Adrenal gland (tissue), 12 donors: ENCODE results near the gene CHRNA3. TPM values are rescaled to one million over a fixed set of nuclear protein-coding genes. Genes with fewer than 3 reads are reported as not detected.

Experiments
- DNase-seq, 7 donors: peaks; one replicate each; pipeline ENCODE4 v3.0.0-alpha.2; 2019 to 2020
- H3K27ac ChIP-seq, 5 donors: fragments of 200-600 bp; sonication (generic) in 4 of 5; 1 replicate in 3 of 5; 2 replicates in 2 of 5; pipeline versions ENCODE4 v1.5.1 to v1.8.0; 2016 to 2020; ENCODE audit warnings: mild to moderate bottlenecking in 1 of 5
- H3K27me3 ChIP-seq: fragments of 200-600 bp; 2 replicates; pipeline ENCODE4 v1.8.0; 2021
- H3K36me3 ChIP-seq, 2 donors: fragments of 200-600 bp; replicated peaks in 1 of 2; 1 replicate in 1 of 2; 2 replicates in 1 of 2; pipeline versions ENCODE4 v1.5.1 to v1.8.0; 2018 to 2022
- H3K4me1 ChIP-seq, 2 donors: fragments of 200-600 bp; replicated peaks in 1 of 2; 1 replicate in 1 of 2; 2 replicates in 1 of 2; pipeline versions ENCODE4 v1.5.1 to v1.8.0; 2018 to 2021
- H3K4me3 ChIP-seq, 4 donors: fragments of 200-600 bp; sonication (generic) in 3 of 4; one replicate each; pipeline ENCODE4 v1.5.1; 2016 to 2018
- H3K9me3 ChIP-seq, 3 donors: fragments of 200-600 bp; sonication (generic) in 1 of 3; replicated peaks in 1 of 3; 1 replicate in 2 of 3; 2 replicates in 1 of 3; pipeline versions ENCODE4 v1.5.1 to v1.8.0; 2016 to 2021
- CTCF ChIP-seq, 6 experiments: fragments of 450-650 bp in 4 of 6; fragments of 200-600 bp in 2 of 6; sonication (generic) in 1 of 6; IDR thresholded peaks; 1 replicate in 5 of 6; 2 replicates in 1 of 6; pipeline versions ENCODE4 v1.5.1 to v1.8.0; 2016 to 2021; ENCODE audit warnings: antibody characterized with exemption in 6 of 6, mild to moderate bottlenecking in 2 of 6, moderate library complexity in 1 of 6
- POLR2A ChIP-seq, 2 donors: fragments of 450-650 bp; IDR thresholded peaks; one replicate each; pipeline ENCODE4 v1.6.1; 2017; ENCODE audit warnings: antibody characterized with exemption in 2 of 2, mild to moderate bottlenecking in 2 of 2, moderate library complexity in 1 of 2
- WGBS, 4 donors: extraction: QIAGEN DNeasy Blood & Tissue Kit in 2 of 4; methylation state at CpG; one replicate each; pipeline versions ENCODE4 v1.1.5 to v1.1.7; 2013 to 2017; 5-methylcytosine and 5-hydroxymethylcytosine counted together
- intact Hi-C, 2 donors: fragments of 100-400 bp; cut with DNase I; formaldehyde crosslinking; loops; one replicate each; pipeline versions ENCODE4 v1.14.1 to v1.15.0; 2022 to 2023
- polyA plus RNA-seq, 3 donors: library from polyadenylated mRNA; stranded (reverse); fragments of 200-250 nt in 2 of 3; fragments of 350-450 nt in 1 of 3; fragmentation: Illumina TruSeq in 1 of 3; extraction: RNeasy Lipid Tissue Mini Kit (QIAGEN cat#74804) in 1 of 3; gene quantifications; one replicate each; pipeline ENCODE4 v1.2.3, GENCODE V29; 2013 to 2014
- total RNA-seq, 9 donors: library from RNA; depleted of rRNA in 4 of 9; stranded (reverse); fragments of >200 nt in 4 of 9; fragments of 120-200 nt in 1 of 9; fragmentation: NEBNext Ultra II Directional in 1 of 9; extraction: Animal tissue kit (Norgen Biotek cat#: 25700) in 1 of 9; gene quantifications; one replicate each; pipeline versions ENCODE4 v1.1.0 to v1.2.4, GENCODE V29; 2013 to 2023
- donor health status: healthy with polysubstance abuse.
- donor health status: Bipolar disorder and iron deficiency.
- donor health status: DM: yes; HTN: yes; CAD: no.
- donor health status: DM: no; HTN: no; CAD: no.
- donor health status: DM: no; HTN: no; CAD: no.
- donor health status: DM: yes; HTN: yes; CAD: no.

Gene CHRNA3
- total and polyA plus RNA-seq, 12 donors, result 0.43 to 62.6 (median 11.3) TPM

DNA sequence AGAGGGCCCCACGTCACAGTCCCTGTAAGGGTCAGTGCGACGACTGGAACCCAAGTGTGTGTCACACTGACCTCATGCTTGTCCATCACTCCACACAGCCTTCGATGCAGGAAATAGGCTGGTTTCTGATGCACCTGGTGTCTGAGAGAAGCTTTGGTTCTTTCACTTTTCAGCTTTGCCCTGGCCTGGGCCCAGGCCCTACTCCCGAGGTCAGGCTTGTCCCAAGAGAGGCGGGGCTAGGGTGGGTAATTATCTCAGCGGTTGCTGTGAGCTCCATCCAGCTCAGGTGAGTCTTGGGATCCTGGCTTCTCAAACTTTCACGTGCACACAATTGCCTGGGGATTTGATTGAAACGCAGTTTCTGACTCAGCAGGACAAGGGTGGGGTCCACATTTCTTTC, 39.8 kb upstream of the CHRNA3 start:
- Histone ChIP-seq H3K27ac (no peak overlapping the region), H3K4me1 (no peaks in the 10 kb centered on the region), H3K36me3 (no peaks in the 10 kb centered on the region), H3K27me3 (no peaks in the 10 kb centered on the region), H3K9me3 (no peaks in the 10 kb centered on the region), H3K4me3 (no peak overlapping the region)
- WGBS, 4 donors, result 78 to 85% (median 79%) methylated on average over 9 of the region's 9 CpGs
- no peak for TF ChIP-seq POLR2A (IDR thresholded peaks at IDR 0.05)
- TF ChIP-seq CTCF (IDR thresholded peaks at IDR 0.05), result no peak
- no peak for DNase-seq
- intact Hi-C loops, result no loop called here

GRCh38 chr15:78658823-78659222, 38.0 kb upstream of the CHRNA3 start:
- intact Hi-C loops, result no loop called here
- TF ChIP-seq POLR2A (IDR thresholded peaks at IDR 0.05) (no peak), CTCF (IDR thresholded peaks at IDR 0.05) (no peak)

GRCh38 chr15:78654272-78654671, 33.5 kb upstream of the CHRNA3 start:
- 85 to 93% (median 90%) methylated on average over 4 of the region's 4 CpGs for WGBS, 4 donors
- H3K4me3 ChIP-seq, result no peak overlapping the region
- no peaks in the 10 kb centered on the region for H3K4me1 ChIP-seq
- DNase-seq, result no peak
- H3K27ac ChIP-seq, result no peak overlapping the region
- TF ChIP-seq CTCF (IDR thresholded peaks at IDR 0.05), result no peak
- no peak for TF ChIP-seq POLR2A (IDR thresholded peaks at IDR 0.05)
- H3K27me3 ChIP-seq, result no peaks in the 10 kb centered on the region
- intact Hi-C loops, result no loop called here
- H3K9me3 ChIP-seq, result no peaks in the 10 kb centered on the region
- H3K36me3 ChIP-seq, result no peaks in the 10 kb centered on the region

More at GRCh38 chr15:78658823-78659222, 38.0 kb upstream of the CHRNA3 start:
- H3K4me3 ChIP-seq, result no peak overlapping the region
- H3K36me3 ChIP-seq, result no peaks in the 10 kb centered on the region
- H3K9me3 ChIP-seq, result no peaks in the 10 kb centered on the region
- no peaks in the 10 kb centered on the region for H3K4me1 ChIP-seq
- no peak for DNase-seq
- H3K27me3 ChIP-seq, result no peaks in the 10 kb centered on the region
- no peak overlapping the region for H3K27ac ChIP-seq

- Histone ChIP-seq H3K27ac (no peak overlapping the region), H3K27me3 (no peaks in the 10 kb centered on the region), H3K9me3 (no peaks in the 10 kb centered on the region), H3K4me1 (no peaks in the 10 kb centered on the region), H3K36me3 (no peaks in the 10 kb centered on the region), H3K4me3 (no peak overlapping the region)
- peak in 3 of 7 donors; percentile 18 to 41 (median 35) for DNase-seq
- WGBS, 4 donors, result 80 to 100% (median 97%) methylated on average over 1 of the region's 1 CpG
- no peak for TF ChIP-seq POLR2A (IDR thresholded peaks at IDR 0.05)
- TF ChIP-seq CTCF (IDR thresholded peaks at IDR 0.05), result no peak
- intact Hi-C loops, result no loop called here
Observed at GRCh38 chr15:78651930-78652615, 31.3 kb upstream of the CHRNA3 start.
